Type B pancreatic cell (in vitro differentiated cells): ENCODE data around the gene MYO3B. TPM values are rescaled to one million over a fixed set of nuclear protein-coding genes. Genes with fewer than 3 reads are reported as not detected.

Experiments
- DNase-seq: peaks from one replicate; pipeline ENCODE4 v3.0.0; 2021; ENCODE audit warnings: mixed read lengths; ENCODE audit not compliant: unreplicated experiment; ENCODE audit errors: extremely low spot score
- H3K27ac Mint-ChIP-seq: 2 replicates; pipeline ENCODE4 v1.8.0; 2021; ENCODE audit warnings: mild to moderate bottlenecking, mixed read lengths
- H3K27me3 Mint-ChIP-seq: 2 replicates; pipeline ENCODE4 v1.8.0; 2021; ENCODE audit warnings: mixed read lengths
- H3K36me3 Mint-ChIP-seq: 2 replicates; pipeline ENCODE4 v1.8.0; 2021; ENCODE audit warnings: mixed read lengths
- H3K4me1 Mint-ChIP-seq: one replicate; pipeline ENCODE4 v1.8.0; 2021; ENCODE audit warnings: mixed read lengths; ENCODE audit not compliant: unreplicated experiment
- H3K4me3 Mint-ChIP-seq: 2 replicates; pipeline ENCODE4 v1.8.0; 2021; ENCODE audit warnings: mild to moderate bottlenecking, mixed read lengths
- H3K9me3 Mint-ChIP-seq: 2 replicates; pipeline ENCODE4 v1.8.0; 2021; ENCODE audit warnings: mixed read lengths
- total RNA-seq: library from RNA; stranded (reverse); gene quantifications from 2 replicates; pipeline ENCODE4 v1.2.1, GENCODE V29; 2021; ENCODE audit warnings: low replicate concordance
- TF ChIP-seq, protein P1 (sequence below): fragments of 200-600 bp; sonication (generic); conservative IDR thresholded peaks from 2 replicates; pipeline ENCODE4 v1.5.0; 2021; ENCODE audit warnings: antibody characterized with exemption, mild to moderate bottlenecking

MYO3B gene
- total RNA-seq, 1 donor from 2014 or later = 0.46 TPM

- no peaks in the 10 kb centered on the region for H3K36me3 Mint-ChIP-seq
- no peak overlapping the region for H3K27ac Mint-ChIP-seq
- H3K4me1 Mint-ChIP-seq = peaks cover 24% of the 10 kb centered on the region
- H3K27me3 Mint-ChIP-seq = peaks cover 61% of the 10 kb centered on the region
- DNase-seq = no peak
- TF ChIP-seq, protein P1, sequence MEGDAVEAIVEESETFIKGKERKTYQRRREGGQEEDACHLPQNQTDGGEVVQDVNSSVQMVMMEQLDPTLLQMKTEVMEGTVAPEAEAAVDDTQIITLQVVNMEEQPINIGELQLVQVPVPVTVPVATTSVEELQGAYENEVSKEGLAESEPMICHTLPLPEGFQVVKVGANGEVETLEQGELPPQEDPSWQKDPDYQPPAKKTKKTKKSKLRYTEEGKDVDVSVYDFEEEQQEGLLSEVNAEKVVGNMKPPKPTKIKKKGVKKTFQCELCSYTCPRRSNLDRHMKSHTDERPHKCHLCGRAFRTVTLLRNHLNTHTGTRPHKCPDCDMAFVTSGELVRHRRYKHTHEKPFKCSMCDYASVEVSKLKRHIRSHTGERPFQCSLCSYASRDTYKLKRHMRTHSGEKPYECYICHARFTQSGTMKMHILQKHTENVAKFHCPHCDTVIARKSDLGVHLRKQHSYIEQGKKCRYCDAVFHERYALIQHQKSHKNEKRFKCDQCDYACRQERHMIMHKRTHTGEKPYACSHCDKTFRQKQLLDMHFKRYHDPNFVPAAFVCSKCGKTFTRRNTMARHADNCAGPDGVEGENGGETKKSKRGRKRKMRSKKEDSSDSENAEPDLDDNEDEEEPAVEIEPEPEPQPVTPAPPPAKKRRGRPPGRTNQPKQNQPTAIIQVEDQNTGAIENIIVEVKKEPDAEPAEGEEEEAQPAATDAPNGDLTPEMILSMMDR = no peak
- H3K4me3 Mint-ChIP-seq = no peak overlapping the region
- H3K9me3 Mint-ChIP-seq = no peaks in the 10 kb centered on the region
Measured at GRCh38 chr2:170500770-170501169, 322.8 kb downstream of the MYO3B start.

DNA sequence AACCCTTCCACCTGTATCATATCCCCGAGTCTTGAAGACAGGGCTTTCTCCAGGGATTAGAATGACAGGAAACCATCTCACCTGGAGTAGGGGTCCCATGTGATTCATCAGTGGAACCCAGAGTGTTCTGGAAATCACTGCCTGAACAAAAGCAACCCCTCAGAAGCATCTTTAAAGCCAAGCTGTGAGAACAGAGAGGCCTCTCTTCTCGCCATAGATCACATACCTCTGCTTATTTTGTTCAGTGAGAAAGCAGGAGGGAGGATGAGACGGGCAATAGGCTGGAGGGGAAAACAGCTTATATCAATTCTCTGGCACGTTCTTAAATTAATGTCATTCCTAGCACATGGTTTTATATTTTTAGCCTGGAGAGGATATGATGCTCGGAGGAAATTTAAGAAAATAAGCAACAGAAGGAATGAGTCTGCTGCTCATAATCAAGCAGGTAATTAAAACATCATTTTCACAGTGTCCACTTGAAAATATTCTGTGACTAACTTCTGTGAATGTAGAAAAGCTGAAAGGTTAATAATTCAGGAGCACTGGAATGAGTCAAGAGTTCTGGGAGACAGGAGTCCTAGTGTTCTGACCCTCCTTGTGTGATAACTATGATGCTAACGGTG lies 323.6 kb downstream of the MYO3B start:
- Mint-ChIP-seq H3K36me3 (no peaks in the 10 kb centered on the region), H3K27ac (no peak overlapping the region), H3K27me3 (peaks cover 65% of the 10 kb centered on the region), H3K4me1 (peaks cover 26% of the 10 kb centered on the region), H3K4me3 (no peak overlapping the region), H3K9me3 (no peaks in the 10 kb centered on the region)
- no peak for DNase-seq
- TF ChIP-seq, protein P1 = no peak

- H3K4me1 Mint-ChIP-seq = peaks cover 26% of the 10 kb centered on the region
- peaks cover 76% of the 10 kb centered on the region for H3K27me3 Mint-ChIP-seq
- no peak overlapping the region for H3K4me3 Mint-ChIP-seq
- no peak overlapping the region for H3K27ac Mint-ChIP-seq
- TF ChIP-seq, protein P1 = no peak
- no peak for DNase-seq
- no peaks in the 10 kb centered on the region for H3K9me3 Mint-ChIP-seq
- no peaks in the 10 kb centered on the region for H3K36me3 Mint-ChIP-seq
Measured at GRCh38 chr2:170502361-170503130, 324.6 kb downstream of the MYO3B start.

- no peak for DNase-seq
- Mint-ChIP-seq H3K9me3 (no peaks in the 10 kb centered on the region), H3K36me3 (no peaks in the 10 kb centered on the region), H3K4me1 (peaks cover 26% of the 10 kb centered on the region), H3K27me3 (peaks cover 77% of the 10 kb centered on the region), H3K27ac (no peak overlapping the region), H3K4me3 (no peak overlapping the region)
- TF ChIP-seq, protein P1 = no peak
Measured at GRCh38 chr2:170503563-170503962, 325.6 kb downstream of the MYO3B start.

DNA sequence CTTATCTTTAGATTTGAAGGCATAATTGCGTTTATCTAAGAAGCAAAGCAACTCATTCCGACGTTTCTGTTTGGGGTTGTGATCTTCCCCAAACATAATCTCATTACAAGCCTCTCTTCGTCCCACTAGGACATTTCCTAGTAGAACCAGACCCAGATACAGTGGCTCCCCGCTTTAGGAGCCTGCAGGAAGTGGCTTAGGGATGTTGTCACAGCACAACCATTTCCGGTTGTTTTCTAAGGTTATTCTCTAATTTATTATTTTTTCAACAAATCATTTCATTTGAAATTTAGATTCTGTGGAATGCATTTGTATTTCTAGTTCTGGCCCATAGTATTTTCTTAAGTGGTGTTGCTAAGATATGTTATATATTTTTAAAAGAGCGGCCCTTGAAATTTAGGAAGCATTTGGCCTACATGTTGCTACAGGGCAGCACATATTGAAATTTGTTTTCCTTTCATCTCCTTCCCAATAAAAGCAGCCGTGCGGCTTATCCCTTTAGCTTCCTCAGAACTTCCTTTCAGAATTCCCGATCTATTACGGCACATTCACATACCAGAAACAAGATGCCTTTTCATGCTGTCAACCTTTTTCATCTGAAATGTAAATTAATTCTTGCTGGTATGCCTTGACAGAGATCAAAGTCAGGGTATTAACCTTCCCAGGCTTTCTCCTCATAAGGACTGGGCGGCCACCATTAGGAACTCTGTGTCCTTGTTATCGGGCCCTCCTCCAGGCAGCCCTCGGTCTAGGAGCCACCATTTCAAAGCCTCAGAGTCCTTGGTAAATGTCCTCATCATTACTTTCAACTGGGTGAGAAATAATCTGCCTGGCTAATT lies 326.2 kb downstream of the MYO3B start:
- H3K27ac Mint-ChIP-seq = no peak overlapping the region

More for the DNA sequence above, 326.2 kb downstream of the MYO3B start:
- Mint-ChIP-seq H3K9me3 (no peaks in the 10 kb centered on the region), H3K4me3 (no peak overlapping the region), H3K27me3 (peaks cover 75% of the 10 kb centered on the region), H3K4me1 (peaks cover 26% of the 10 kb centered on the region), H3K36me3 (no peaks in the 10 kb centered on the region)
- TF ChIP-seq, protein P1 = no peak
- no peak for DNase-seq
